Superior temporal gyrus (tissue), 1 donor: Measurements from ENCODE around the gene RANBP3L.
"Not testable (repeated sequence)": the region's sequence is repeated elsewhere in the genome, so short reads cannot be mapped to it uniquely, and the experiment has no call there.

Source experiments
- DNase-seq: peaks from one replicate; pipeline ENCODE4 v3.0.0-alpha.2; 2016; ENCODE audit errors: extremely low spot score

Gene RANBP3L

GRCh38 chr5:36285837-36286615 lies 15.7 kb downstream of the RANBP3L start:
- no peak for DNase-seq

- not testable (repeated sequence) for DNase-seq
Observed at GRCh38 chr5:36283775-36284174, 17.9 kb downstream of the RANBP3L start.

GRCh38 chr5:36281626-36282025 lies 20.1 kb downstream of the RANBP3L start:
- no peak for DNase-seq

- no peak for DNase-seq
Observed at GRCh38 chr5:36279054-36279698, 22.5 kb downstream of the RANBP3L start.

- no peak for DNase-seq
Observed at GRCh38 chr5:36277521-36278176, 24.1 kb downstream of the RANBP3L start.

- peak; percentile 45 for DNase-seq
Observed at GRCh38 chr5:36276864-36277263, 24.8 kb downstream of the RANBP3L start.

GRCh38 chr5:36273809-36274526 lies 27.7 kb downstream of the RANBP3L start:
- no peak for DNase-seq

GRCh38 chr5:36272136-36272690 lies 29.5 kb downstream of the RANBP3L start:
- no peak for DNase-seq

GRCh38 chr5:36270876-36271575 lies 30.7 kb downstream of the RANBP3L start:
- no peak for DNase-seq

- no peak for DNase-seq
Observed at GRCh38 chr5:36270175-36270574, 31.5 kb downstream of the RANBP3L start.

- no peak for DNase-seq
Observed at GRCh38 chr5:36269478-36269877, 32.2 kb downstream of the RANBP3L start.

GRCh38 chr5:36267905-36268304 lies 33.8 kb downstream of the RANBP3L start:
- DNase-seq: no peak

- no peak for DNase-seq
Observed at GRCh38 chr5:36264202-36264760, 37.4 kb downstream of the RANBP3L start.

GRCh38 chr5:36261186-36261585 lies 40.5 kb downstream of the RANBP3L start:
- DNase-seq: no peak

- DNase-seq: no peak
Observed at GRCh38 chr5:36253575-36253974, 48.1 kb downstream of the RANBP3L start.

GRCh38 chr5:36252722-36253365 lies 48.9 kb downstream of the RANBP3L start:
- peak; percentile 46 for DNase-seq

- DNase-seq: no peak
Observed at GRCh38 chr5:36251218-36251617, 50.5 kb downstream of the RANBP3L start.

- DNase-seq: no peak
Observed at GRCh38 chr5:36250427-36250826, 51.3 kb downstream of the RANBP3L start.

- no peak for DNase-seq
Observed at GRCh38 chr5:36246036-36246800, 55.5 kb downstream of the RANBP3L start.

- no peak for DNase-seq
Observed at GRCh38 chr5:36244076-36244475, 57.6 kb downstream of the RANBP3L start.
